Measurements from ENCODE around the gene PACC1. TPM values are rescaled to one million over a fixed set of nuclear protein-coding genes. Genes with fewer than 3 reads are reported as not detected.

Gene PACC1
- 18.7 TPM for total RNA-seq

GRCh38 chr1:212414328-212415106 lies at the start of gene PACC1:
Gene PACC1, minus strand, starts transcription at chr1:212414886. Its CDS starts 129 bp downstream, at chr1:212414757.

GRCh38 chr1:212432661-212433576 lies 18.2 kb upstream of the PACC1 start, which contains the start of gene NENF:
Gene NENF, plus strand, starts transcription at chr1:212432920. Its CDS starts 24 bp downstream, at chr1:212432944.

Small RNAs within 50 kb of the gene (small RNA-seq; reads per million reads assigned to genes)
- gene SNORA16B (ENCODE audit: low replicate concordance), result not detected

Other genes with a start within 250 kb of the PACC1 start
- gene PPP2R5A, start 129.5 kb downstream of the PACC1 start, total RNA-seq, result 34.9 TPM
- gene NENF, start 18.0 kb upstream of the PACC1 start, total RNA-seq, result 43.5 TPM
- gene ATF3, start 193.9 kb upstream of the PACC1 start, total RNA-seq, result 36.6 TPM

Data from metanephros (tissue), 2 donors.